K562 (cell line): ENCODE results near the gene CPE. TPM values are rescaled to one million over a fixed set of nuclear protein-coding genes. Genes with fewer than 3 reads are reported as not detected.

Experiments used
- BRD9 ChIP-seq: fragments of 450-650 bp; IDR thresholded peaks from 2 replicates; pipeline ENCODE4 v1.6.1; 2018; ENCODE audit warnings: low read depth; ENCODE audit not compliant: partially characterized antibody
- EGR1 ChIP-seq: fragments of 450-650 bp; conservative IDR thresholded peaks from 2 replicates; pipeline ENCODE4 v1.6.1; 2017; ENCODE audit warnings: mild to moderate bottlenecking
- HSF4 ChIP-seq: fragments of 250-450 bp; sonication (Bioruptor Pico); IDR thresholded peaks from 2 replicates; pipeline ENCODE4 v2.1.2; 2022; ENCODE audit warnings: mild to moderate bottlenecking, moderate library complexity, borderline replicate concordance
- MIER1 ChIP-seq: fragments of 450-650 bp; IDR thresholded peaks from 2 replicates; pipeline ENCODE4 v1.6.1; 2016; ENCODE audit warnings: antibody characterized with exemption, mild to moderate bottlenecking, low read depth
- REST ChIP-seq, 2 experiments: fragments of 450-650 bp; formaldehyde crosslinking in 1 of 2; IDR thresholded peaks; 2 replicates each; pipeline versions ENCODE4 v1.4.0 to v1.6.1; 2014 to 2020; ENCODE audit warnings: mild to moderate bottlenecking in 2 of 2, borderline replicate concordance in 1 of 2, low read depth in 1 of 2
- polyA plus RNA-seq, 8 experiments: library from polyadenylated mRNA; depleted of rRNA in 4 of 8; stranded (reverse) in 5 of 8; unstranded in 3 of 8; fragments of >200 nt; fragmentation: Nextera tagmentation in 2 of 8; fragmentation: Illumina TruSeq in 1 of 8; extraction: Ambion mirVana in 2 of 8; extraction: Trizol in 1 of 8; gene quantifications; 2 replicates each; pipeline versions ENCODE4 v1.2.1 to v1.2.3, GENCODE V29; 2011 to 2014; ENCODE audit warnings: inconsistent platforms in 1 of 8, missing spikeins in 1 of 8
- total RNA-seq, 7 experiments: library from RNA; depleted of rRNA in 6 of 7; stranded (reverse); fragments of >200 nt in 6 of 7; fragmentation: Illumina TruSeq in 2 of 7; extraction: Trizol in 2 of 7; gene quantifications; 2 replicates each; pipeline versions ENCODE4 v1.2.1 to v1.2.3, GENCODE V29; 2011 to 2021; ENCODE audit warnings: low replicate concordance in 1 of 7

Gene CPE
- total and polyA plus RNA-seq, 9 of the 15 experiments (the other 6 are each of a cell fraction or from before 2014, with no cell fraction given), result 0.04 to 0.16 (median 0.06) TPM; not detected in 4

DNA sequence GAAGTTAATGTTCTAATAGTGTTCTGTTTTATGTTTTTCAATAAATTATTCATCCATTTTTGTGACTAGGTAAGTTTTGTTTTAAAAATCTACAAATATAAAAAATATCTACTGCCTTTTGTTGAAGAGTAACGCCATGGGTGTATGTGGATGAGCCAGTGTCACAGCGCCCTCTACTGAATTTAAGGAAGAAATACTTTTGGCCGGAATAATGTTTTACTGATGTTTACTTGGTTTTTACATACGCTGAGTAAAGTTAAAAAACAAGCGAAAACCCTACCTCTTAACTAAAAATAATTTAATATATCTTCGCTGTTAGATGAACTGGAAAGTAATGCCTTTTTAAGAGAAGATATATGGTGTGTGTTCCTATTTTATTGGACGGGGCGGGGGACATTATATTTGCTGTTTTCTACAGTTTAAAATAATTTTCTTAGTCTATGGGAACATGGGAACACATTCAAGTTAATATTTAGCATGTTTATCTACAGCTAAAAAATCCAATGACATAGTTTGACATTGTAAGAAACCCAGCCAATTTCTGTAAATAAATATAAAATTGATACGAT, 86.1 kb downstream of the CPE start (continued):
- TF ChIP-seq HSF4 (CRISPR knock-in tag) (no peak), MIER1 (no peak), BRD9 (no peak), REST (IDR thresholded peaks at IDR 0.05; ENCODE audit: borderline replicate concordance) (peak; percentile 79), REST (CRISPR knock-in tag; IDR thresholded peaks at IDR 0.05; ENCODE audit: low read depth) (no peak), EGR1 (no peak)
